HG02571 (cell line): Measurements from ENCODE around the gene MAP4K4.

Experiments
- ATAC-seq: cut with Tn5 transposase; IDR thresholded peaks from one replicate; pipeline ENCODE4 v1.9.1; 2021; ENCODE audit warnings: mild to moderate bottlenecking, moderate library complexity; ENCODE audit not compliant: unreplicated experiment

Gene MAP4K4

DNA sequence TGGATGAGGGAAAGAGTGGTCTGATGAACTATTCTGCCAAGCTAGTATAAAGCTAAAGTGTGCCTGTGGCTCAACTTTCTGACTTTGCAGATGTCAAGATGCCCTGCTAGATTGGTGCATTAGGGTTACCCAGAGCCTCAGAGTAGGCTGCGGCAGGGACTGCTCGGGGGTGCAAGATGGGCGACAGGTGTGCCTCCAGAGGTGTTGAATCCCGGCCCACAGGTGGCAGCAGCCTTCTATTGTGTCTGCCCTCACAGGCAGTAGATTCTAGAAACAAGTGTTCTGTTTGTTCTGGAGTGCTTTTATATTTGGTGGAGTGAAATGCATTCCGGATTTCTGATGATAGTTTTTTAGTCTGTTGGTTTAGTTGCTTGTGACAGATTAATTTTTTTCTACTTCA, 162.7 kb downstream of the MAP4K4 start:
- ATAC-seq: no peak

DNA sequence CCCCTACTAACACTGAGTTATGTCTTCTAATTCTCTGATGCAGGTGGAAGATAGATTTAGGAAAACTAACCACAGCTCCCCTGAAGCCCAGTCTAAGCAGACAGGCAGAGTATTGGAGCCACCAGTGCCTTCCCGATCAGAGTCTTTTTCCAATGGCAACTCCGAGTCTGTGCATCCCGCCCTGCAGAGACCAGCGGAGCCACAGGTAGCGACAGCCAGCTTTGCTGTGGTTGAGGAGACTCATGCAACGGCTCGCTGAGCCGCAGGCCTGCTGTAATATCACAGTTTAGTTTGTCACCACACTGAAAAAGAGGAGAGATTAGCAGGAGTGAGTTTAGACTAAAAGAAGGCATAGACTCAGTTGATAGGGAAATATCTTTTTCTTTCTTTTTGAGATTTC, 163.3 kb downstream of the MAP4K4 start:
- ATAC-seq: no peak

DNA sequence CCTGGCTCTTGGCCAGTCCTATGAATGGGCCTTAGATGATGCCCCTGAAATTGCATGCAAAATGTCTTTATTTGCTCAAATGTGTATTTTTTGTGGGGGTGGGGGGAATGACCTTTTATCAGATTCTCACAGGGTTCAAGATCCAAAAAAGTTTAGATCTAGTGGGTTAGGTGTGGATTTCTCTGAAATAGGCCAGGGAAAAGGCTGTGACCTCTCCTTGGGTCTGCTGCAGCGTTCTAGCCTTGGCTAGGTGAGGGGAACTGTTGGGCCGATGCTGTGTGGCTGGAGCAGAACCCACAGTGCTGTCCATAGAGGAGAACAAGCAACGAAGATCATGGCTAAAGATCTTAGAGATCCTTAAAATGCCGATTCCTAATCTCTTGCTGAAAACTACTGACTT, 163.9 kb downstream of the MAP4K4 start:
- ATAC-seq: no peak

DNA sequence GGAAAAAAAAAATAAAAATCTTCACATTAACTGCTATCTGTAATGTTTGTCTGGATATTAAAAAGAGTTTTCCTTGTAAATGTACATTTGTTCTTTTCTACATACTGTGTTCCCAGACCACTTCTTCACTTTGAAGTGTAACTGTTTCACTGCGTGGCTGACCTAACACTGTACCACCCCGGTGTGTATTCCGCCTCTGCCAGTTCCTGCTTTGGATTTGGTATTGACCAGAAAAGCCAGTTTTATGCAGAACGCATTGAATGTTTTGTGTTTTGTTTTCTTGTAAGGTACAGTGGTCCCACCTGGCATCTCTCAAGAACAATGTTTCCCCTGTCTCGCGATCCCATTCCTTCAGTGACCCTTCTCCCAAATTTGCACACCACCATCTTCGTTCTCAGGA, 166.0 kb downstream of the MAP4K4 start:
- ATAC-seq: no peak

GRCh38 chr2:101864426-101864825, 166.9 kb downstream of the MAP4K4 start:
- no peak for ATAC-seq

GRCh38 chr2:101868525-101868924, 171.0 kb downstream of the MAP4K4 start:
- no peak for ATAC-seq

DNA sequence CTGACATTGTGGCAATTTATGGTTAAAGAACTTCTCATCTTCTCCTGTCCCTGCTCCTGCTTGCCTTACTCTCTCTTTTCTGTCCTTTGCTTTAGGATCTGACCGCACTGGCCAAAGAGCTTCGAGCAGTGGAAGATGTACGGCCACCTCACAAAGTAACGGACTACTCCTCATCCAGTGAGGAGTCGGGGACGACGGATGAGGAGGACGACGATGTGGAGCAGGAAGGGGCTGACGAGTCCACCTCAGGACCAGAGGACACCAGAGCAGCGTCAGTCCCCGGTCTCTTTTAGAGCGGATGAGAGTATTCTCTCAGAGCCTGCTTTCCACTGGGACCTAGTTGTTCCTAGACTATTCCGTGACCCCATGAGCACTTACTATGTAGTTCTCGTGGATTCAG, 172.0 kb downstream of the MAP4K4 start:
- ATAC-seq: no peak

- ATAC-seq: no peak
Observed at GRCh38 chr2:101870444-101870843, 172.9 kb downstream of the MAP4K4 start.

GRCh38 chr2:101871480-101871879, 174.0 kb downstream of the MAP4K4 start:
- no peak for ATAC-seq

GRCh38 chr2:101872480-101872879, 175.0 kb downstream of the MAP4K4 start:
- ATAC-seq: no peak

DNA sequence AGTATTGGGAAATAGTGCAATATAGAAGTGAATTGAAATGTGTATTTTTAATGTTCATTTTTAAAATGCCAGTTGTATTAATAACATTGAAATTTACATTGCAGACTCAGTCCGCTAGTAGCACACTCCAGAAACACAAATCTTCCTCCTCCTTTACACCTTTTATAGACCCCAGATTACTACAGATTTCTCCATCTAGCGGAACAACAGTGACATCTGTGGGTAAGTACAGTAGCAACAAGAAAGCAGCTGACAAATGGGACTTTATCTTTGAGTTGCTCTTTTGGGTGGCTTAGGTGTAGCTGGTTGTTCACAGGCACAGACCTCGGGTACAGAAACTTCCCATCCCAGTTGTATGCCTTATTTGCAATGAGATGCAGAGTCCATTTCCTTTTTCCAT, 176.0 kb downstream of the MAP4K4 start:
- no peak for ATAC-seq

- ATAC-seq: no peak
Observed at GRCh38 chr2:101874069-101874468, 176.6 kb downstream of the MAP4K4 start.

DNA sequence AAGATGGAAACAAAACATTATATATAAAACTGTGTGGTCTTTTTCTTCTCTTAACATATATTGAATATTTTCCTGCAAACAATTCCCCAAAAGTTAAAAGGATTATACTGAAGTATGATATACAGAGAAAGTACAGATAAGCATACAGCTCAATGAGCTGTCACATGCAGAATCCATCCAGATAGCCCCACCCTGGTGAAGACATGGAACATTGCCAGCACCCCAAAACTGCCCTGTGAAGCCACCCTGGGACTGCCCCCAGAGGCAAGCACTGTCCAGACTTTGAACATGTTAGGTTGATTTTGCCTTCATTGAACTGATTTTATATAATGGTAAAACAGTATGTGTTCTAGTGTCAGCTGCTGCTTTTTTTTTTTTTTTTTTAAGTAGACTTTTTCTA, 182.0 kb downstream of the MAP4K4 start:
- no peak for ATAC-seq

DNA sequence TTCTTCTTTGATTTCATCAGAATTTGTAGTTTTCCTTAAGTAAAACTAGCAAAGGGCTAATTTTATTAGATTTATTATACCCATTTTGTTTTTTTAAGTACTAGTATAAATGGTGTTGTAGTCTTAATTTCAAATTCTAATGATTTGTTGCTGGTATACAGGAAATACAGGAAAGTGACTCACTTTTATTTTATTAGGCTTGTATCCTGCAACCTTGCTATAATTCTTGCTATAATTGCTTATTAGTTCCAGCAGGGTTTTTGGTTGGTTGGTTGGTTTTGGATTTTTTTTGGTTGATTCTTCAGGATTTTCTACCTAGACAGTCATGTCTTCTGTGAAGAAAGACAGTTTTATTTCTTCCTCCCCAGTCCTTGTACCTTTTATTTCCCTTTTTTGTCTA, 183.6 kb downstream of the MAP4K4 start:
- ATAC-seq: no peak

- ATAC-seq: no peak
Observed at GRCh38 chr2:101882769-101883307, 185.3 kb downstream of the MAP4K4 start.

- no peak for ATAC-seq
Observed at GRCh38 chr2:101883860-101884259, 186.4 kb downstream of the MAP4K4 start.

DNA sequence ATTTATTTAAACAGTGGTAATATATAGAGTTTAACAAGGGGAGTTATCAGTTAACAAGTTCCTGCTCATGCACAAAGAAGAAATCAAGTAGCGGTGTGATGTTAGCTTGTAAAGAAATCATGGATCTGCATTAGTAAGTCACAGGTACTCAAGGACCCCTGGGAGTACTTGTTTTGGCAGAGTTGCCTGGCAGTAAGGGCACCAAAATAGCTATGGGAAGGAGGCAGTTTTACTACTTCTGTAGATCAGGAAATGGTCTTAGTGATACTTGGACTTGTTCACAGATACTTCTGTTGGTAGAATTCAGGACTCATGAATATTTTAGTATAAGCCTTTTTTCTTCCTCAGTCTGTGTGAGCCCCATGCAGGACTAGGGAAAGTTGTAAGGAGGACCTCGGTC, 186.9 kb downstream of the MAP4K4 start:
- ATAC-seq: no peak

GRCh38 chr2:101887328-101887727, 189.8 kb downstream of the MAP4K4 start:
- no peak for ATAC-seq

- no peak for ATAC-seq
Observed at GRCh38 chr2:101889460-101890098, 192.1 kb downstream of the MAP4K4 start.

DNA sequence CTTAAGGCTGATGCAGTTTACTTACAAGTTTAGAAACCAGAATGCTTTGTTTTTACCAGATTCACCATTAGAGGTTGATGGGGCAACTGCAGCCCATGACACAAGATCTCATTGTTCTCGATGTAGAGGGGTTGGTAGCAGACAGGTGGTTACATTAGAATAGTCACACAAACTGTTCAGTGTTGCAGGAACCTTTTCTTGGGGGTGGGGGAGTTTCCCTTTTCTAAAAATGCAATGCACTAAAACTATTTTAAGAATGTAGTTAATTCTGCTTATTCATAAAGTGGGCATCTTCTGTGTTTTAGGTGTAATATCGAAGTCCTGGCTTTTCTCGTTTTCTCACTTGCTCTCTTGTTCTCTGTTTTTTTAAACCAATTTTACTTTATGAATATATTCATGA, 194.9 kb downstream of the MAP4K4 start:
- no peak for ATAC-seq

- no peak for ATAC-seq
Observed at GRCh38 chr2:101893681-101894381, 196.3 kb downstream of the MAP4K4 start.

GRCh38 chr2:101895039-101895438, 197.5 kb downstream of the MAP4K4 start:
- no peak for ATAC-seq
